ENCODE measurements around the gene FBXW7.

GRCh38 chr4:152537881-152538280, 2.0 kb upstream of the FBXW7 start:
- TF ChIP-seq JUNB (IDR thresholded peaks at IDR 0.05): no peak
- TF ChIP-seq HOXA7 (CRISPR knock-in tag; IDR thresholded peaks at IDR 0.05): no peak
- TF ChIP-seq CTCF (IDR thresholded peaks at IDR 0.05): no peak

Measured in A549 (cell line).